Measurements from ENCODE around the gene UROS.

Gene UROS

DNA sequence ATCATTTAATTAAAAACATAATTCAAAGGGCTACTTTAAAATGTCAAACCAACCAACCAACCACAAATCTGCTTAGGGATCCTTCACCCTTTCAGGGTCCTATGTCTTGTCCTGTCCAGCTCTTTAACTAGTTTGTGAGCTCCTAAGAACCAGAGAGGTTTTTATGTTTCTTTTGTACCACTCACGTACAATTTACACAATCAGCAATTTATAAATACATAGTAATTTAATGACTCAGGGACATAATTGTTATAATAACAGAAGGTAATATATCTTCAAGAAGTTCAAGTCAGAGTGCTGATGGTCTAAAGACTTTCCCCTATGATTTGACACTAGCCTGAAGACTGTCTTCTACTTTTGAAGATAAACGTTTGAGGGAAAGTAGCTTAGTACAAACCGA, 42.1 kb upstream of the UROS start:
- H3K9me3 ChIP-seq (ENCODE audit: severe bottlenecking), result no peaks in the 10 kb centered on the region
- no peak overlapping the region for H3K27ac ChIP-seq (ENCODE audit: poor library complexity, severe bottlenecking)
- TF ChIP-seq, protein P1, sequence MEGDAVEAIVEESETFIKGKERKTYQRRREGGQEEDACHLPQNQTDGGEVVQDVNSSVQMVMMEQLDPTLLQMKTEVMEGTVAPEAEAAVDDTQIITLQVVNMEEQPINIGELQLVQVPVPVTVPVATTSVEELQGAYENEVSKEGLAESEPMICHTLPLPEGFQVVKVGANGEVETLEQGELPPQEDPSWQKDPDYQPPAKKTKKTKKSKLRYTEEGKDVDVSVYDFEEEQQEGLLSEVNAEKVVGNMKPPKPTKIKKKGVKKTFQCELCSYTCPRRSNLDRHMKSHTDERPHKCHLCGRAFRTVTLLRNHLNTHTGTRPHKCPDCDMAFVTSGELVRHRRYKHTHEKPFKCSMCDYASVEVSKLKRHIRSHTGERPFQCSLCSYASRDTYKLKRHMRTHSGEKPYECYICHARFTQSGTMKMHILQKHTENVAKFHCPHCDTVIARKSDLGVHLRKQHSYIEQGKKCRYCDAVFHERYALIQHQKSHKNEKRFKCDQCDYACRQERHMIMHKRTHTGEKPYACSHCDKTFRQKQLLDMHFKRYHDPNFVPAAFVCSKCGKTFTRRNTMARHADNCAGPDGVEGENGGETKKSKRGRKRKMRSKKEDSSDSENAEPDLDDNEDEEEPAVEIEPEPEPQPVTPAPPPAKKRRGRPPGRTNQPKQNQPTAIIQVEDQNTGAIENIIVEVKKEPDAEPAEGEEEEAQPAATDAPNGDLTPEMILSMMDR (IDR thresholded peaks at IDR 0.05; ENCODE audit: poor library complexity, severe bottlenecking), result no peak
- peaks cover 50% of the 10 kb centered on the region for H3K36me3 ChIP-seq (ENCODE audit: low read depth)
- H3K27me3 ChIP-seq (ENCODE audit: insufficient read depth, poor library complexity, severe bottlenecking), result no peaks in the 10 kb centered on the region
- H3K4me3 ChIP-seq (ENCODE audit: severe bottlenecking), result no peak overlapping the region
- no peak for DNase-seq (ENCODE audit: low spot score)
- H3K4me1 ChIP-seq (ENCODE audit: insufficient read depth, poor library complexity, severe bottlenecking), result no peaks in the 10 kb centered on the region
- no peak for ATAC-seq (ENCODE audit: low read depth)

DNA sequence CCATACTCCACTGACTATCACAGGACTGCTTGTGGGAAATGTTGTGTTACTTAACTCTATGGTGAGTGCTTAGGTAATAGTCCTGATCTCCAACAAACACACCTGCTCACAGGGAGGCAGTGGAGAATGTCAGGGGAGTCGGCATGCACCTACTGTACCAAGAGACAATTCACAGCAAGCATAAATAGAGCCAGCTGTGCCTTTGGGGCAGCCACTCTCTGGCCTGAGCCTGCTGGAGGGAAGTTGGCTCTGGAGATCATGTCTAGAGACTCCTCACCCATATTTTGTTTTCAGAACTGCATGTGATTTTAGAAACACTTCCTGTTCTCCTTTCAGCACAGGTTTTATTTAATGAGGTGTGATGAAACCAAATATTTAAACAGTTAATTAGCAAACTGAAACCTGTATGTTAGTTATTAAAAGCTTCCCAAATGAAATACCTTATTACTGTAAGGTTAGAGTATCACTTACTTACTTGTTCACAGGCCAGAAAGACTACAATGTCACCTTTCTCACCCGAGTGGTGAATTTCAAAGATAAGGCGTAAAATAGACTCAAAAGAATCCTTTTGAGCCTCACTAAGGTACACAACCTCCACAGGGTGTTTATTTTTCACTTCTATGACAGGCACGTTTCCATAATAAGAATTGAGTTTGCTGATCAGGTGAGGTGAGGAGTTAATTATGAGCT, 36.2 kb upstream of the UROS start:
- Histone ChIP-seq H3K27me3 (ENCODE audit: insufficient read depth, poor library complexity, severe bottlenecking) (no peaks in the 10 kb centered on the region), H3K9me3 (ENCODE audit: severe bottlenecking) (no peaks in the 10 kb centered on the region), H3K36me3 (ENCODE audit: low read depth) (peaks cover 43% of the 10 kb centered on the region), H3K4me1 (ENCODE audit: insufficient read depth, poor library complexity, severe bottlenecking) (no peaks in the 10 kb centered on the region), H3K4me3 (ENCODE audit: severe bottlenecking) (no peak overlapping the region), H3K27ac (ENCODE audit: poor library complexity, severe bottlenecking) (no peak overlapping the region)
- ATAC-seq (ENCODE audit: low read depth), result no peak
- TF ChIP-seq, protein P1 (IDR thresholded peaks at IDR 0.05; ENCODE audit: poor library complexity, severe bottlenecking), result no peak
- no peak for DNase-seq (ENCODE audit: low spot score)

DNA sequence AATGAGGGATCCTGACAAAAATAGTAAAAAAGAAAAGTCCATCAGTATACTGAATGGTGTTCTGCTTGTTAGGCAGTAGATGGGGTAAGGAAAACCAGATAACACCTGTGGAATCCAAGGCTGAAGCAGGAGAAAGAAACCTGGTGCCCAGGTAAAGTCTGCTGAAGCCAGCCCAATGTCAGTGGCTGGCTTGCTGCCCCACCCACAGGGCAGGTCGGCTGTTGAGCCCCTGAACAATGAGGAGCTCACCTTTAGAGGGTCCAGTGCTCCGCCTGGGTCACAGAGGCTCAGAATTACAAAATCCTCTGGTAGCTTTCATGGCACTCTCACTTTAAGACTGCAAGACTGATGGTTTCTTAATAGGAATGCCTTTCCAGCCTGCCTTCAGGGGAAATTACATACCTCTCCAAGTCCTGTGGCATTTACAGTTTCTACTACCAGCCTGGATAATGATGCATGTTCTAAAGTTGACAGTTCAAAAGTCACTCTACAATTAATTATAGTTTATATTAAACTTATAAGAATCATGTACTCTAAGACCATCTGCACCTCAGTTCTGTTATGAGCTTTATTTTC, 34.2 kb upstream of the UROS start:
- ATAC-seq (ENCODE audit: low read depth), result no peak
- DNase-seq (ENCODE audit: low spot score), result no peak
- Histone ChIP-seq H3K9me3 (ENCODE audit: severe bottlenecking) (no peaks in the 10 kb centered on the region), H3K36me3 (ENCODE audit: low read depth) (peaks cover 45% of the 10 kb centered on the region), H3K4me1 (ENCODE audit: insufficient read depth, poor library complexity, severe bottlenecking) (no peaks in the 10 kb centered on the region), H3K27me3 (ENCODE audit: insufficient read depth, poor library complexity, severe bottlenecking) (no peaks in the 10 kb centered on the region), H3K4me3 (ENCODE audit: severe bottlenecking) (no peak overlapping the region), H3K27ac (ENCODE audit: poor library complexity, severe bottlenecking) (no peak overlapping the region)
- TF ChIP-seq, protein P1 (IDR thresholded peaks at IDR 0.05; ENCODE audit: poor library complexity, severe bottlenecking), result no peak

DNA sequence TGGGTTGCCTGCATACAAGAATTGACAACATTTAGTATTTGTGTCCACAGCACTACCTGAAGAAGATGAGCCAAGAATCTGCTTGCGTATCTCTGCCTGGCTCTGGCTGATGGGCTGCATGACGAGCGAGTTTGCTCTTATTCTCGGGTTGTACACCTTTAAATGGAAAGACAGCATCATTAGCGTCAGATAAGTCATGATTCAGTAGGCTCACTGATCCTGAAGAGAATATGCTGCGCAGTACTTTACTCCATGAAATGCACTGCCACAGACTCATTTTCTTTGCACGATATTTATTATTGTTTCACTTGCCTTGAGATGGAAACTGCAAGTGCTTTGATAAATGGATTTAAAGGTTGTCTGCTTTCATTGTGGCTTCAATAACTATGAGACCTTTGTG, 29.4 kb upstream of the UROS start:
- H3K4me1 ChIP-seq (ENCODE audit: insufficient read depth, poor library complexity, severe bottlenecking), result no peaks in the 10 kb centered on the region
- TF ChIP-seq, protein P1 (IDR thresholded peaks at IDR 0.05; ENCODE audit: poor library complexity, severe bottlenecking), result no peak
- no peak for ATAC-seq (ENCODE audit: low read depth)
- H3K9me3 ChIP-seq (ENCODE audit: severe bottlenecking), result no peaks in the 10 kb centered on the region
- DNase-seq (ENCODE audit: low spot score), result no peak
- peaks cover 58% of the 10 kb centered on the region for H3K36me3 ChIP-seq (ENCODE audit: low read depth)
- no peaks in the 10 kb centered on the region for H3K27me3 ChIP-seq (ENCODE audit: insufficient read depth, poor library complexity, severe bottlenecking)
- H3K27ac ChIP-seq (ENCODE audit: poor library complexity, severe bottlenecking), result no peak overlapping the region
- H3K4me3 ChIP-seq (ENCODE audit: severe bottlenecking), result no peak overlapping the region
